GM20000 (cell line): ENCODE measurements around the gene PLA2G15.

Experiments used
- DNase-seq: peaks from one replicate; pipeline ENCODE4 v3.0.0; 2012; ENCODE audit warnings: low spot score
- CTCF ChIP-seq: IDR thresholded peaks from 2 replicates; pipeline ENCODE4 v1.5.1; 2012; ENCODE audit warnings: mild to moderate bottlenecking, control low read depth; ENCODE audit errors: extremely low read depth, missing control alignments

PLA2G15 gene

GRCh38 chr16:68216240-68216639 lies 28.9 kb upstream of the PLA2G15 start:
- no peak for DNase-seq
- no peak for TF ChIP-seq CTCF

- no peak for TF ChIP-seq CTCF
- no peak for DNase-seq
Measured at GRCh38 chr16:68217506-68217905, 27.7 kb upstream of the PLA2G15 start.

GRCh38 chr16:68219725-68220351 lies 25.3 kb upstream of the PLA2G15 start:
- no peak for TF ChIP-seq CTCF
- DNase-seq, result no peak

GRCh38 chr16:68223072-68223471 lies 22.1 kb upstream of the PLA2G15 start:
- TF ChIP-seq CTCF, result no peak
- no peak for DNase-seq

GRCh38 chr16:68226116-68226515 lies 19.1 kb upstream of the PLA2G15 start:
- no peak for TF ChIP-seq CTCF
- no peak for DNase-seq

GRCh38 chr16:68227183-68227793 lies 17.9 kb upstream of the PLA2G15 start:
- peak; percentile 40 for DNase-seq
- TF ChIP-seq CTCF, result no peak

- DNase-seq, result peak; percentile 10
Measured at GRCh38 chr16:68227850-68228553, 17.2 kb upstream of the PLA2G15 start.

More at GRCh38 chr16:68227850-68228553, 17.2 kb upstream of the PLA2G15 start:
- no peak for TF ChIP-seq CTCF
